ENCODE data around the gene ERBB3.

ERBB3 gene

DNA sequence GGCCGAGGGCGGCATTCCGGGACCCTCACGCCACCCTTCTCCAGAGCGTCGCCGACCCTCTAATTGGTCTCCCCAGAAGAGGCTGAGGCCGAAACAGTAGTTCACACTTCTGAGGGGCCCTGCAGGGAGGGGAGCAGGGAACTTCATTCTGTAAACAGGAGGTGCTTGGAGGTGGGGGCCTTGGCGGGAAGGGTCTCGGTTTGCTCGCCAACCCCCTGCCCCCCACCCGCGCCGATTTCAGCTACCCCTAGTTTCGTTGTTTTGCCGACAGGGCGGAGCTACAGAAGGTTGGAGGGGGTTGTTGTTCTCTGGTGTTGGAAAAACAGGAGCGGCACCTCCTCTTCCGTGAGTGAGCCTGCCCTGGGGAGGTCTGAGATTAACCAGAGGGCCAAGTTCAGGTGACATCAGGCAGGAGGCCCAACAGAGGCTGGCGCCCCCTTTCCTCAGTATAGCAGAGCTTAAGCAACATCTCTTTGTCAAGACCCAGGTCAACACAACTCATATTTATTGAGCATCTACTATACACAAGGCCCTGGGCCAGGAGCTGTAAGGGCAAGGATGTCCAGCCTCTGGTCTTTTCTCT is 682 bp downstream of the ERBB3 start:
- DNase-seq: no peak

DNA sequence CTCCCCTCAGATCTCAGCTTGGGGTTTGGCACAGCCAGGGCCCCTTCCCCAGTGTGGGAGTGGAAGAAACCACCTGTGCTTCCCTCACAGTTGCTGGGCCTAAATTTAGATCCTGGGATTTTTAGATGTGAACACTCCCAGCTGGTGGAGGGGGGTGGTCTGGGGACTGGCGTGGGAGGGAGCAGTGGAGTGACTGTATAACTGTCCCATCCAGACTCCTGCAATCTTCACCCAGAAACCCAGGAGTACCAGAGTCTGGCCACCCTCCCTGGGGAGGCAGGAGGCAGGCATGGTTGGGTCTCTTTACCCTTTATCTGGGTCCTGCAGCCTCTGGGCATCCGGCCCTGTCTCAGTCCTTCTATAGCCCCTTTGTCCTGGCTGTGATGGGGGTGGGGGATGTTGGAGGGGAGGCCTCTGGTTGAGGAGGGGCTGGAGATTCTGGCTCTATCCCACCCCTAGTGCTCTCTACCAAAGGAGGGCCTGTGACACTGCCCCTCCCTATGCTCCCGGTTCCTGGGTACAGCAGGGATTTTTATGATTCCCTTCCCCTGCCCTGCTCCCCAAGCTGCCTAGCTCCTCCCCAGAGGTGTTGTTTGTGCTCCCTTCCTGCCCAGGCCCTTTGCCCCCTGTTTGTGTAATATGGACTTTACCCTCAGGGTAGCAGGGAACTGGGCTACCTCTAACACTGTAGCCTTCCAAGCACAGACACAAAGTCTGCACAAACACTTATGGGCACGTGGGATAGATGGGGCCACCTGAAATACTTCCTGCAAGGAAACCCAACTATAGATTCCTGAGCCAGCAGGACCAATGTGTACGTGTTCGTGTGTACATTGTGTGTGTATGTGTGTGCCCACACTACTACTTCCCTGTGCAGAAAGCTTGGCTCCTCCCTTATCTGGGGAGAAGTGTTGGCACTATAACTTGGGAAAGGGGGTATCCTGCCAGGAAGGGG is 1.7 kb downstream of the ERBB3 start:
- DNase-seq: no peak

- no peak for DNase-seq
Observed at GRCh38 chr12:56082382-56082781, 2.4 kb downstream of the ERBB3 start.

DNA sequence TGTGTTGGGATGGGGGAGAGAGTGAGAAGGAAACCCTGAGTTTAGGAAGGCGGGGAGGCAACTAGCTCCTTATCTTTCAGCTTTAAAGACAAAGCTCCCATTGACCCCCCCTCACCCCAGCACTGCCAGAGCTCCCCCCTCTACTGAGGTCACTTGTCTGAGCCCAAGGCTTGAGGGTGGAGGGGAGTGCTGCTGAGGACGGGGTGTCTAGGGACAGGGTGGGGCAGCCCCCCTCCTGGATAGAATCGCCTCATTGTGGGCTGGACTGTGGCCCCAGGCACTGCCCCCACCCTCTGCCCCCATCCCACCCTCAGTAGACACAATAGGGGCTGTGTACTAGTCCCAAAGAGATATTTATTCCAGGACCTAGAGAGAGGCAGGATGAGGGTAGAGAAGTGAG is 3.0 kb downstream of the ERBB3 start:
- DNase-seq: no peak

DNA sequence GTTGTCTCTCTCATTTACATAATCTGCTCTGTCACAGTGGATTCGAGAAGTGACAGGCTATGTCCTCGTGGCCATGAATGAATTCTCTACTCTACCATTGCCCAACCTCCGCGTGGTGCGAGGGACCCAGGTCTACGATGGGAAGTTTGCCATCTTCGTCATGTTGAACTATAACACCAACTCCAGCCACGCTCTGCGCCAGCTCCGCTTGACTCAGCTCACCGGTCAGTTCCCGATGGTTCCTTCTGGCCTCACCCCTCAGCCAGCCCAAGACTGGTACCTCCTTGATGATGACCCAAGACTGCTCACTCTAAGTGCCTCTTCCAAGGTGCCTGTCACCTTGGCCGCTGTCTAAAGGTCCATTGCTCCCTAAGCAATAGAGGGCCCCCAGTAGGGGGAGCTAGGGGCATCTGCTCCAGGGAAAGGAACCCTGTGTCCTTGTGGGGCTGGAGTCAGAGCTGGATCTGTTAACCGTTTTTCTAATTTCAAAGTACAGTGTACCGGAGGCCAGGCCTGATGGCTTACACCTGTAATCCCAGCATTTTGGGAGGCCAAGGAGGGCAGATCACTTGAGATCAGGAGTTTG is 5.1 kb downstream of the ERBB3 start:
- DNase-seq: peak in 1 of 5 experiments; percentile 35

DNA sequence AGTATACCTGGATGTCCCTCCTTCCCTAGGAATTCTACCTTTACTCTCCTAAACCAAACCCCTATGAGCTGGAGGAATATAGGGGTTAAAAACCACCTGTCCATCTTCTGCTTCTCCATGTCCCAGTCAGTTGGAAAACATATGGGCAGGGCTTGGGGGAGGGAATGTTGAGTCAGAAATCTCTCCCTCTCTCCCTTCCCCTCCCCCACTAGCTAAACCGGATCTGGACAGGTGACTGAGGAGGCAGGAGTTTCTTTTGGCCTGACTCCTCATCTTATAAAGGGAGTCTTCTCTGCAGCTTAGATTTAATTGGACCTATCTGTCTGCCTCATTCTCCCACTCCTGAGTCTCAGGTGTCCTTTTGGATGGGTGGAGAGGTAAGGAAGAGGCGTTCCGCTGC is 6.1 kb downstream of the ERBB3 start:
- no peak for DNase-seq

- no peak for DNase-seq
Observed at GRCh38 chr12:56086608-56087007, 6.6 kb downstream of the ERBB3 start.

- DNase-seq: no peak
Observed at GRCh38 chr12:56087220-56087619, 7.3 kb downstream of the ERBB3 start.

- no peak for DNase-seq
Observed at GRCh38 chr12:56097738-56098137, 17.8 kb downstream of the ERBB3 start.

DNA sequence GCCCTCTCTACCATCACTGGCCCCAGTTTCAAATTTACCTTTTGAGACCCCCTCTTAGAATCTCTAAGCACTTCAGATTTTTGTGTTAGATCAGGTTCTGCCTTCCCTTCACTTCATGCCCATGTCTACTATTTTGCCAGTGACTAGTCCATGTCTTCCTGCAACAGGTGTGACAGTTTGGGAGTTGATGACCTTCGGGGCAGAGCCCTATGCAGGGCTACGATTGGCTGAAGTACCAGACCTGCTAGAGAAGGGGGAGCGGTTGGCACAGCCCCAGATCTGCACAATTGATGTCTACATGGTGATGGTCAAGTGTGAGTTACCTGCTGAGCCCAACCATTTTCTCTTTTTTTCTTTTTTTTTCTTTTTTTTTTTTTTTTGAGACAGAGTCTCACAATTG is 18.6 kb downstream of the ERBB3 start:
- no peak for DNase-seq

- DNase-seq: no peak
Observed at GRCh38 chr12:56099787-56100186, 19.8 kb downstream of the ERBB3 start.

GRCh38 chr12:56101045-56101444 is 21.1 kb downstream of the ERBB3 start:
- no peak for DNase-seq

- no peak for DNase-seq
Observed at GRCh38 chr12:56102683-56103065, 22.7 kb downstream of the ERBB3 start.

DNA sequence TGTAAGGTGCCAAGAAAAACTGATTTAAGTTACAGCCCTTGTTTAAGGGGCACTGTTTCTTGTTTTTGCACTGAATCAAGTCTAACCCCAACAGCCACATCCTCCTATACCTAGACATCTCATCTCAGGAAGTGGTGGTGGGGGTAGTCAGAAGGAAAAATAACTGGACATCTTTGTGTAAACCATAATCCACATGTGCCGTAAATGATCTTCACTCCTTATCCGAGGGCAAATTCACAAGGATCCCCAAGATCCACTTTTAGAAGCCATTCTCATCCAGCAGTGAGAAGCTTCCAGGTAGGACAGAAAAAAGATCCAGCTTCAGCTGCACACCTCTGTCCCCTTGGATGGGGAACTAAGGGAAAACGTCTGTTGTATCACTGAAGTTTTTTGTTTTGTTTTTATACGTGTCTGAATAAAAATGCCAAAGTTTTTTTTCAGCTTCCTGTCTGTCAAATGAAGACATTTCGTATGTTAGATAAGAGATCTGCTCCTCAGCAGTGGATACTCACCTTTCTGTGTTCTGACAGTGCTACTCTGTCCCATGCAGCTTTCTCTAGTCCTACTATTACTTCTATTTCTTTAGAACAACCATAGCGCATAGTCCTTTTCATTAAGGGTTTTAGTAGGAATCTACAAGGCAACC is 23.2 kb downstream of the ERBB3 start:
- DNase-seq: peak in 2 of 5 experiments; percentile 55 to 91

DNA sequence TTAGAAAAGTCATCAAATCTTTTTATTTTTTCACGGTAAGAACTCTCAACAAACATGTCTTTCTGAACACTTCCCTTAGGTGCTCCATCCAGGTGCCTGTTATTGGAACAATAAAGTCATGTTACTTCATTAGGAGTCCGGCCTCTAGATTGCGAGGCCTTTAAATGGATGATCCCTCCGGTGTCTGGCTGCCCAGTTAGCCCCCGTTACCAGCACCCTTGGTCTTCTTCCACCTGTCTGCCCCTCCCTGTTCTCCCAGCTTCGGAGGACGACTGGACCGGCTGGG is 23.8 kb downstream of the ERBB3 start:
- DNase-seq: no peak

GRCh38 chr12:56104109-56104814 is 24.3 kb downstream of the ERBB3 start, which contains the start of gene PA2G4:
Gene PA2G4 (plus strand): TSS chr12:56104559. CDS start chr12:56104738, 179 bp downstream.
- DNase-seq: peak; percentile 82 to 100 (median 95)

GRCh38 chr12:56104815-56105608 is 25.0 kb downstream of the ERBB3 start:
- peak in 1 of 5 experiments; percentile 31 for DNase-seq

DNA sequence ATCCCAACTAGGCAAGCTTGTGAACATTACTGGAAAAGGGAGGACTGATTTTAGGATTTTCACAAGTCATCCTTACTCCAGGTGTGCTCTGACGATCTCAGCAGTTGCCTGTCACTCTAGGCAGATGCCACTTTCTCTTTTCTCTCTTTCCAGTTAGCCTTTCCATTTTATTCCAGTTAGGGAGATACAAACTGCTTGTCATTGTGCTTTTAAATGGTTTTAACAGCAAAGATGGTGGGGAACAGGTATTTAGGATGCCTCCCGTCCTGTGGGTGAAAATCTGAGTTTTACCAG is 25.6 kb downstream of the ERBB3 start:
- no peak for DNase-seq

DNA sequence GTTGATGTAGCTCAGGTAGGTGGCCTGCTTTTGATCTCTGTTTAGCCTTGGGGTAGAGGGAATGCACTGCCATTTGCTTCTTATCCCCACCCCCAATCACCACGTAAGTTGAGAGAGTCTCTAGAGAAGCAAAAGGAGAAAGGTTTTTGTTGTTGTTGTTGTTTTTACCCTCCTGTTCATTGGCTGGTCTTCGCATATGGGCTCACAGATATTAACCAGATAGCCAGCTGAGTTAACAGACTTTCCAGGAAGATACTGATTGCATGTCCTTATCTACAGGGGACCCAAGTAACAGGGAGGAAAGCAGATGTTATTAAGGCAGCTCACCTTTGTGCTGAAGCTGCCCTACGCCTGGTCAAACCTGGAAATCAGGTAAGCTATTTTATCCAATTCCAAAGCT is 27.3 kb downstream of the ERBB3 start:
- no peak for DNase-seq

DNA sequence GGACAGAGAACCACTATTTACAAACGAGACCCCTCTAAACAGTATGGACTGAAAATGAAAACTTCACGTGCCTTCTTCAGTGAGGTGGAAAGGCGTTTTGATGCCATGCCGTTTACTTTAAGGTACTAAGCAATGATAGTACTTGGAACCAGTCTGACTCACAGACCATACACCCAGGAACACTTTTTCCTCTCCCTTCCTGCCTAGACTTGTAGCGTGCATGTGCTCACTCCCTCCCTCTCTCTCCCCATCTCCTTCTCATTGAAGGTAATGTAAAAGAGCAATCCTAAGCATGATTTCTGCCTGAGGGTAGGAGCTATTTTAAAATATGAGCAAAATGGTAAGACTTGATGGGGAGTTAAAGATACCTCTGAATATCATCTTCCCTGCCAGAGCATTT is 30.6 kb downstream of the ERBB3 start:
- DNase-seq: no peak

DNA sequence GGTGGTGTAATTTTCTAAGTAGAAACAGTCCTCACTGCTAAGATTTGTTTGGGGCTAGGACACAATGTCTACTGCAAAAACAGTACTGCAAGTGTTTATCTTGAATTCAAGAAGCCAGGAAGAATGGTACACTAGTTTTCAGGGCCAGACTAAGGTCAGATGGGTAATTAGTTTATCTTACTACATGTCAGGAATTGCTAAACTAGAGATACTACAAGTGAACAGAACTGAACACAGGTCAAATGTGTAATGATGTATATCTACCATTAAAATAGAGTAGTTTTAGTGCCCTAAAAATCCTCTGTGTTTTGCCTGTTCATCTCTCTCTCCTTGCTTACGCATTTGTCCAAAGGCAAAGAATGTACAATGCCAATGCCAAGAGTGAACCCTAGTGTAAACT is 34.1 kb downstream of the ERBB3 start:
- no peak for DNase-seq

GRCh38 chr12:56115329-56115728 is 35.4 kb downstream of the ERBB3 start:
- DNase-seq: no peak

All from T-helper 2 cell (primary cell).